Stimulated activated CD8-positive, alpha-beta memory T cell treated with anti-CD3 and anti-CD28 coated beads, Interleukin-15, amount 100 ng/mL, for 24 hours (primary cell): ENCODE measurements around the gene BCKDHA.
A peak's percentile ranks its signal among the peaks of the same experiment; 100 is the strongest.
"Not testable (repeated sequence)": the region's sequence is repeated elsewhere in the genome, so short reads cannot be mapped to it uniquely, and the experiment has no call there.

ENCODE experiments used
- DNase-seq: peaks from one replicate; pipeline ENCODE4 v3.0.0-alpha.2; 2020; ENCODE audit warnings: low read depth

The BCKDHA gene

DNA sequence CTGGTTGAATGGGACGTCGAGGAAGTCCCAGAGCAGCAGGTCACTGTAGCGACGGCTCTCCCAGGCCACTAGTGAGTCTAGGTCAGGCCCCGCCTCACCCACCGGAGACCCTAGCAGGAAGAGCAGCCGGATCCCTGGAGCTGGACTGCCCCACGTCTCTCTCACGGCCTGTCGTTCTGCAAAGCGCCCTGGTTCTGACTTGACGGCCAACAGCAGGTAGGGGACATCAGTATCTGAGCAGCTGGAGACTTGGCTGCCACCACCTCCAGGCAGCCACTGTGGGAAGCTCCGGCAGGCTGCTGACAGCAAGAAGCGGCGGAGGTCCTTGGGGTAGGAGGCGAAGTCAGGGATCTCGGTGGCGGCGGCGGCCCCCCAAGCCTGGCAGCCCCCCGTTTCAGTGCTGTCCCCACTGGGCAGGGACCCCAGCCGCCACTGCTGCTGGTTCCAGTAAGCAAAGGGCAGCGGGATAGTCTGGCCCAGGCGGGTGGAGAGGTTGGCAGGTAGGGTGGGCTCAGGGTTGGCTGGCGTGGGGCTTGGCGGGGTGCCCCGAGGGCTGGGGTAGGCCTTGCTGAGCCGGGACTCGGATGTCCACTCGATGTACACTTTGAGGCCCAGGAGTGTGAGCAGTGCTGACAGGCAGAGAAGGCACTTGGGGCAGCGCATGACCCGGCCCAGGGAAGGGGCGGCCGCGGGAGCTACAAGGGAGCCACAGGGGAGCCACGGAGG is 28.7 kb downstream of the BCKDHA start:
- no peak for DNase-seq

DNA sequence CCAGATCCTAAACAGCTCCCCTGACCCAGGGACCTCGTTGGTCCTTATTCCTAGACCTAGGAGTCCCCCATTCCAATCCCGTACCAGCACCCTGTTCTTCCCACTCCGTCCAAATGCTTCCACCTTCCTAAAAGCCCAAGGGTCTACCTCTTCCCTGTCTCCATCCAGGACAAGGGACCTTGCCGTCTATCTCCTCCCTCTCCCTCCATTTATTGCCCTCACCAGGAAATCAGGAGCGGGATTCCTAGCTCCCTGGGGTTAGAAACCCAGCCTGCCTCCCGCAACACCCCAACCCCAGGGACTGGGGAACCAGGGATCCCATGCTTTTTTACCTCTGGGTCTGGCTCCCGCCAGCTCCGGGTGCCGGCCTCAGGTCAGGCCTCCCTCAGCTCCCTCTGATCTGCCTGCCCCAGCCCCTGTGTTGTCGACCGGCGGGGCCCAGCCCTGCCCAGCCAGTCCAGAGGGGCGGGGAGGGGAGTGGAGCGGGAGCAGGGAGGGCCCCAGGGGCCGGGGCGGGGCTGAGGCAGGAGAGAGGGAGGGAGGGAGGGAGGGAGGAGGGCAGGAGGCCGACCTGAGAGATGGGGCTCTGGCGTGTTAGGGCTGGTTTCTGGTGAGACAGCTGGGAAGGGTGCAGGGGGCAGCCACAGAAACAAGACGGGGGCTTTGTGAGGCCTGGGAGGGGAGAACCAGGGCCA is 29.5 kb downstream of the BCKDHA start, which contains the start of gene B3GNT8:
Gene B3GNT8 (minus strand): TSS at position 423 of the 695 bp plus-strand sequence. CDS start 596 bp downstream, outside the sequence.
- DNase-seq, result peak; percentile 8

DNA sequence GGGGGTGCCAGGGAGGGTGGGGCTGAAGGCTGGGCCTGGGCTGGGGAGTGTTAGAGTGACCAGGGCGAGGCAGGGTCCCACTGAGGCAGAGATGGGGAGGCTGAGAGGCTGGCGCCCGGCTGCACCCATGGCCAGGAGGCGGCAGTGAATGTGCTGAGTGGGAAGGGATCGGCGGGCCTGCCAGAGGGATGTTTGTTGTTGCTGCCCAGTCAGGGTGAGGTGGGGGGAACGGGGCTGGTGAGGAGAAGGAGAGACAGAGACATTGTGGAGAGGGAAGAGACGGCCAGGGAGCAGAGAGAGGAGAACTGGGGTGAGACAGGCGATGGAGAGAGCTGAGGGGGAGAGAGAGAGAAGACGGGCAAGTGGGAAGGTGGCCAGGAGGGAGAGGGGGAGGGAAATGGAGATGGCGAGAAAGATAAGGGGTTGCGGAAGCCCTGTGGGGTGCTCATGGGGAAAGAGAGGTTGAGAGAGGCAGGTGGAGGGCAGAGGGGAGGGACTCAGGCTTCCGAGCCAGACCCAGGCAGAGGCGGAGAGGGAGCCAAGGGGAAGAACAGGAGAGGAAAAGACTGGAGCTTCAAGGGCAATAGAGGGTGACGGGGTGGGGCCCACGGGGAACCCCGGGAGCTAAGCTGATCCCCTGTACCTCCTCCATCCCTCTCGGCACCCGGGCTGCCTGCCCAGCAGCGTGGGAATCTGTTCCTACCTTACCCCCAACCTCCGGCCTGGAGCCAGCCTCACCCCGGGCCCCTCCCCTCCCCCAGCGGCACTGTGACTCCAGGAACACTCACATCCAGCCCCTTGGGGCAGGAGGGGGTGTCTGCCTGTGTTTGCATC is 30.2 kb downstream of the BCKDHA start:
- peak; percentile 13 for DNase-seq

DNA sequence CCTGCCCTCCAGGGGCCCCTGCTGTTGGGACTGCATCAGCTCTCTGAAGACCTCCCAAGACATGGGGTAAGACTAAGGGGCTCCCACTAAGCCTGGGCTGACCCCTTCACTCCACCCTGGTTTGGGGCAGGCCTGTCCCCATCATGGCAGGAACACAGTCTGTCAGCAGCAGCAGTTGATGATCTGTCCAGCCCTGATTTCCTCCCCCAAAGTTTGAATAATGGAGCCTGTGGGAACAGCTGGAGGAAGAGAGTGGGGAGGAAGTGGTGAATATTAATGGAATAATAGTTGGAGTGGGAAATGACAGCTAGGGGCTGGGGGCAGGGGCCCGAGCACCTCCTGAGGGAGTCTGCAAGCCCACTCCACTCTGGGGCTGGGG is 30.9 kb downstream of the BCKDHA start:
- no peak for DNase-seq

DNA sequence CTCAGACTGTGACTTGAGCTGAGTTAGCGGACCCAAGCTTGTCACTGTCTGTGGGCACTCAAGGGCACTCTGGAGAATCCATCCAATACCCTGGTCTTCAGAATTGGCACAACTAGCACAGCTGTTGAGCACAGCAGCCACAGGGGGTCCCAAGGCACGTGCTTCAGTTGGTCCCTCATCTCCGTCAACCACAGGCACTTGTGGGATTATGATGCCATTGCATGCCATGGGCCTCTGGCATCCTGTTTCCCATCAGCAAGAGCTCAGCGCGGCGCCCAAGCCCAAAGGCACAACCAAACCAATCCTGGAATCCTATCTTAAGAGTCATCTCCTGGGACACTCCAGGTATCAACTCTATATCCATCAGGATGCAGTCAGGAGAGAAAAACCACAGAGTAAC is 33.3 kb downstream of the BCKDHA start:
- no peak for DNase-seq

DNA sequence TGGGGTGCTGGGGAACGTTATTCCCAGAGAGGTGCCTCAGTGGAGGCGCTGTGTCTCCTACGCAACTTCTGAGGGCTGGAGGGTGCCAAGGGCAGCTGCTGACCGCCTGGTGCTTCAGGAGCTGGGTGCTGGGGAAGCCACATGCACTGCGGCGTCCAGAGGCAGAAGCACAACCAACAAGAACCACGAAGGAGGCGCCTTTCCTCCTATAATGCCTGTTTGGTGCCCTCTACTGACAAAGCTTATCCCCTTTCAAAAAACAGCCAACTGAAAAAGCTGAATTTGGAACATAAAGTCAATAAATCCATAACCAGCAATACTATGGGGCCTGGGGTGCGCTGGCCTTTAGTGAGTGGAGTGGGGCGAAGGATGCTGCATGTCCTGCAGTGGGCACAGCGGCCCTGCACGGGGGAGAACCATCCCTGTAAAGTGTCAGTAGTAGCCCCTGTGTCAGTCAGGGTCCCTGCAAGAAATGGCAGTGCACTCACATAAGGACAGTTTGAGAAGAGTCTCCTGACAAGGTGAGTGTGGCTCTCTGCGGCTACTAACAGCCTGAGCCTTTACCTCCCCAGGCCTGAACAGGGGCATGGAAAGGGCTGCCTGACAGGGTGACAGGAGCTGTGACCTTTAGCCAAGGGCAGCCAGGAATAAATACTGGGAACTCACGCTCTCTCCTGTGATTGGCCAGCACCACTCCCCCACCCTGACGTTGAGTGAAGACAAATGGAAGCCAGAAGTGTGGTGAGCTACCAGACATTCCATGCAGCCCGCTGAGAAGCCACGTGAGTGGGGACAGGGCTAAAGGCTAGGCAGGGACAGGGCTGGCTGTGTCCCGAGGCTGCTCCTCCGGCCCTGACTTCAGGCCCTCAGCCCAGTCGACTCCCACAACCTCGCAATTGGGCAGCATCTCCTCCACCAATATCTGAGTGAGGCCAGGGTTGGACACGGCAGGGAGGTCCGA is 34.1 kb downstream of the BCKDHA start:
- DNase-seq, result no peak

DNA sequence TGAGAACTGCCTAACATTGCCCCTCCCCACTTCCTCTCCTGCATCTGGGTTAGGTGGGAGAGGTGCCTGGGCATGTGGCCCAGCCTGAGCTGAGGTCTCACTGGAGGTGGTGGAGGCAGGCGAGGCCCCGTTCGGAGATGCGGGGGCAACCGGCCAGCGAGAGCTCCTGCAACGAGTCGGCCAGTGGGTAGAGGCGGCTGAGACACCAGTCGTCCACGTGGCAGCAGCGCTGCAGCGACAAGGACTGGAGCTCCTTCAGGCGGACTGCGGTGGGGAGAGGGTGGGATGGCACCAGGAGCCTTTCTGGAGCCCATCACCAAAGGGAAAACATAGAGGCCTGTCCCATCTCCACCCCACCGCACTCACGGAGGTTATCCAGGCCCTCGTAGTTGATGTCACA is 35.6 kb downstream of the BCKDHA start:
- no peak for DNase-seq

DNA sequence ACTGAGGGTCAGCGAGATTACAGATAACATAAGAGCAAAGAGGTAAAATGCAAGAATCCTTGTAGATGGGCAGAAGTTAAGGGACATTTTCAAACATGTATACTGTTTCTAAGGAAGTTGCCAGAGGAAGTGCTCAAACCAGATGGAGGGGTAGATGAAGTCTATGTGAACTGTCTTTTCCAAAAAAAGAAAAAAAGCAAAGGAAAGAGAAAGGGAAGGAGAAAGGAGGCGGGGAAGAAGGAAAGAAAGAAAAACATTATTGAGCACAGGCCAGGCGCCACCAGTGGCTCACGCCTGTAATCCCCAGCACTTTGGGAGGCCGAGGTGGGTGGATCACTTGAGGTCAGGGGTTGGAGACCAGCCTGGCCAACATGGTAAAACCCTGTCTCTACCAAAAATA is 36.8 kb downstream of the BCKDHA start:
- DNase-seq, result no peak

DNA sequence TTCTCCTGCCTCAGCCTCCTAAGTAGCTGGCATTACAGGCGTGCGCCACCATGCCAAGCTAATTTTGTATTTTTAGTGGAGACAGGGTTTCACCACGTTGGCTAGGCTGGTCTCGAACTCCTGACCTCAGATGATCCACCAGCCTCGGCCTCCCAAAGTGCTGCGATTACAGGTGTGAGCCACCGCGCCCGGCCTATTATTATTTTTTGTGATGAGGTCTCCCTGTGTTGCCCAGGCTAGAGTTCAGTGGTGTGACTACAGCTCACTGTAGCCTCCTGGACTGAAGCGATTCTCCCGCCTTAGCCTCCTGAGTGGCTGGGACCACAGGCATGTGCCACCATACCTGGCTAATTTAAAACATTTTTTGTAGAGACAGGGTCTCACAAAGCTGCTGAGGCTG is 37.8 kb downstream of the BCKDHA start:
- DNase-seq, result not testable (repeated sequence)

DNA sequence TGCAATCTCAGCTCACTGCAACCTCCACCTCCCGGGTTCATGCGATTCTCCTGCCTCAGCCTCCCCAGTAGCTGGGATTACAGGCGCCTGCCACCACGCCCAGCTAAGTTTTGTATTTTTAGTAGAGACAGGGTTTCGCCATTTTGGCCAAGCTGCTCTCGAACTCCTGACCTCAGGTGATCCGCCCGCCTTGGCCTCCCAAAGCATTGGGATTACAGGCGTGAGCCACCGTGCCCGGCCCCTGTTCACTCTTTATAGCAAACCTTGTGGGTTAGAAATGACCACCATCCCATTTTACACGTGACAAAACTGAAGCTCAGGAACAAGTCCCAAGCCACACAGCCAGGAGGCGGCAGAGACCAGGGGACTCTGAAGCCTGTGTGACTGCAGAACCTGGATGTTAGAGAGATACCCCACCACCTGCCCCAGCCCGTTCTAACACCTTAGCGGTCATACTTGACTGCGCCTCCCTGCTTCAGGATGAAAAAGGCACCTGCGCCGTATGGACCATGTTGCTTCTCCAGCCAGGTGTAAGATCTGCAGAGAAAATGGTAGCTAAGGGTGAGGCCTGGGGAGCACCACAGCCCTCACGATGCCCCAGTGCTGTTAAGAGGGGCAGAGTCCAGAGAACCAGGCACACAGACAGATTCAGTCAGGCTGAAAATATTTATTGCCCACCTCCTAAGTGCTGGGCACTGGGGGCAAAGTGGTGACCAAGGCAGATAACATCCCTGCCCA is 38.5 kb downstream of the BCKDHA start:
- no peak for DNase-seq

DNA sequence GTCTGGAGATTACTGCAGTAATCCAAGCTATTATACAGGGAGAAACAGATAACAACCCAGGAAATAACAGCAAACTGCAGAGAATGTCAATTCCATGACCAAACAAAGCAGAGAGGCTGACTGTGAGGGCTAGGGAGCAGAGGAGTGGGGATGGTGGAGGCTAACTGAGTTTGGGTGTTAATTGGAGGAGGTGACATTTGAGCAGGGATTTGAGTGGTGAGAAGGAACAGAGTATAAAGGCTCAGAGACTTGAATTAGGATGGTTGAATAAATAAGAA is 39.0 kb downstream of the BCKDHA start:
- DNase-seq, result no peak

DNA sequence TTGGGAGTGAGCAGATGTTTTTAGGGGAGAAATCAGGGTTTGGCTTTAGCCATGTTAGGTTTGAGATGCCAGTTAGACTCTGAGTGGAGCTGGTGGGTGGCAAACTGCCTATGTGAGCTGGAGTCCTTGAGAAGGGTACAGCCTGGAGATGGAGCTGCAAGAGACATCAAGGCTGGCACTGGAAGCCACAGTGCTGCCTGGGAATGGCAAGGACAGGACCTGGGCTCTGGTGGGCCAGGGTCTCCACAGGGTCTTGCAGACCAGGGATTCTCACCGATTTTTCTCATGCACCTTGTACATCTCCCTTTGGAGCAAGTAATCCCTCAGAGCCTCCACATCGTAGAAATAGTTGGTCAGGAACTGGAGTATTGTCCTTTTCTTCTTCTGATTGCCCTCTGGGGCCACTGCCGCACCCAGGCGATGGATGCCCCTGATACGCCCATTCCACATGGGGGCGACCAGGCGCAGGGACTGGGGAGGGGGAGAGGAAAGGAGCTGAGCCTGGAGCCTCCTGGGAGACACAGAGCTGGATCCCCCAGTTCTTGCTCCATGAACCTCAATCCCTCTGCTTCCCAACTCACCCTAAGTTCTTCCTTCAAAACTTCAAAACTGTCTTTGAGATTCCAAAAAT is 40.4 kb downstream of the BCKDHA start:
- no peak for DNase-seq

DNA sequence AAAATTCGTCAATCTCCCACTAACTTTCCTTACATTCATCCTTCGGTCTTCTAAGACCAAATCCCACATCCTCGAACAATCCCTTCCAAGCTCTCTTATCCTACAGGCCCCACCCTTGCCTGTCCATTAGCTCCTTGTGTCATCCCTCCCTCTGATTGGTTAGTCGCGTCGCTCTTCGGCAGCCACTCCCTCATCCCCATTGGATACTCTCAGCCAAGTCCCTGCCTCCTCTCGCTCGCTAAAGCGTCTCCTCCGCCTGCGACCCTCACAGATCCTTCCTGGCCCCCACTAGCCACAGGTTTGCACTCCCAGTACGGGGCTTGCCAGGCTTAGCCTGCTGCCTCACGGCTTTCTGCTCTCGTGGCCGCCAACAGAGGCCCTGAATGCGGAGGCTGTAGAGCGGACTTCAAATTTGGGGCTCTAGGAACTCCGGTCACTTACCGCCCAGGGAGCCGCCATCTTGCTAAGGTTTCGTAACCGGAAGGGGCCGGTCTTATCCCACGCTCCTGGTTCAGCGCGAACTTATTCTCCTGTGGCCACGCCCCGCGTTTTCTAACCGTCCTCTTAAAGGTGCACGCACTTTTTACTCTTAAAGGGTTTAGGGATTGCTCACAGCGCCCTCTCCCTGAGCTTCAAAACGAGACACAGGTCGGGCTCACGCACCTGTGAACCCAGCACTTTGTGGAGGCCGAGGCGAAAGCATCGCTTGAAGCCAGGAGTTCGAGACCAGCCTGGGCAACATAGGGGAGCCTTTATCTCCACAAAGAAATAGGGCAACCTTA is 42.0 kb downstream of the BCKDHA start, which contains the start of gene DMAC2:
Gene DMAC2 (minus strand): TSS at position 472 of the 782 bp plus-strand sequence. CDS start 13 bp downstream, at position 459.
- peak; percentile 64 for DNase-seq

DNA sequence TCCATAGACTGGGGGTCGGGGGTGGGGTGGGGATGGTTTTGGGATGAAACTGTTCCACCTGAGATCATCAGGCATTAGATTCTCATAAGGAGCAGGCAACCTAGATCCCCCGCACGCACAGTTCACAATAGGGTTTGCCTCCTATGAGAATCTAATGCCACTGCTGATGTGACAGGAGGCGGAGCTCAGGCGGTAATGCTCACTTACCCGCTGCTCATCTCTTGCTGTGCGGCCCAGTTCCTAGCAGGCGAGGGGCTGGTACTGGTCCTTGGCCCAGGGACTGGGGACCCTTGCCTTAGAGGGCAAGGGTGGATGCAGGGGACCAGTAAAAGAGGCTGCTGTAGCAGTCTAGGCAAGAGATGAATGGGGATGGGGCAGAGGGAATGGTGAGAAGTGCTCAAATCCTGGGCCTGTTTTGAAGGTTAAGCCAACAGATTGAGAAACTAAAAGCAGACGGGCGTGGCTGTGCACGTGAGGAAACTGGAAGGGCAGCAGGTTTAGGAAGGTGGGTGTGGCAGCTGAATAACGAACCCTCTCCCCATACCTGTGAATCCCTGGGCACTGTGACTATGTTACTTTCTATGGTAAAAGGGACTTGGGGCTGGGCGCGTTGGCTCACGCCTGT is 43.8 kb downstream of the BCKDHA start:
- no peak for DNase-seq

DNA sequence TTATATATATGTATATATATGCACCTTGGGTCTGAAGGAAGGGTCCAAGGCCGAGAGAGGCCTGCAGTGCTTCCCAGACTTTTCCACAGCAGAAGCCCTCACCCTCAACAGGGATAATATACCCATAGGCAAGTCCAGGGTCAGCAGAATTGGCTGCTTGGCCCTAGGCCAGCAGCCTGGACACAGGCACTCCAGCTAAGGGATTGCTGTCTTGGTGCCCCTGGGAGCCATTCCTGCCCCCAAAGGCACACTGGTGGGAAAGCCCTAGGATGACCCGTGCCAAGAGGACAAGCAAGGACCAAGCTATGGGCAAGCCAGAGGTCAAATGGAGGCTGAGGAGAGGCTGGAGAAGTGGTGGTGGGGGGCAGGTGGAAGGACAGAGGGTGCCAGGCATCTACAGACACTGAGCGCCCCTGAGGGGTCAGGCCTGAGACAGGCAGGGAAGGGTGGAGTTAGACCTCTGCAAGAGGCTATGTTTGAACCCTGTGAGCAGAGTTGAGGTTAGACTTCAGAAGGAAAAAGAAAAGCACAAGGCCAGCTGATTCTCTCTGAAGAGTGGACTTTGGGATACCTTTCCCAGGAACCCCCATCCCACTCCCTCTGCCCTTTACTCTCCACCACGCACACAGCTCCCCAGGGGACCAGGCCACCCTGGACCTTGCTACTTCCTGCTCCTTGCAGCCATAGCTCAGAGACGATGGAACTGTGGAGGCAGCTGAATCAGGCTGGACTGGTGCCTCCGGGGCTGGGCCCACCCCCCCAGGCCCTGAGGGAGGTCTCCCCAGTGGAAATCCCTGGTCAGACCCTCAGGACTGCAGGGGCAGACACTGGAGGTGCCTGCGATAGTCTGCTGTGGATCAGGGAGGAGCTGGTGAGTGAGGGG is 45.1 kb downstream of the BCKDHA start, which contains the start of gene ERICH4:
Gene ERICH4 (plus strand): TSS at position 684 of the 883 bp plus-strand sequence. CDS start 14 bp downstream, at position 698.
- DNase-seq, result no peak

DNA sequence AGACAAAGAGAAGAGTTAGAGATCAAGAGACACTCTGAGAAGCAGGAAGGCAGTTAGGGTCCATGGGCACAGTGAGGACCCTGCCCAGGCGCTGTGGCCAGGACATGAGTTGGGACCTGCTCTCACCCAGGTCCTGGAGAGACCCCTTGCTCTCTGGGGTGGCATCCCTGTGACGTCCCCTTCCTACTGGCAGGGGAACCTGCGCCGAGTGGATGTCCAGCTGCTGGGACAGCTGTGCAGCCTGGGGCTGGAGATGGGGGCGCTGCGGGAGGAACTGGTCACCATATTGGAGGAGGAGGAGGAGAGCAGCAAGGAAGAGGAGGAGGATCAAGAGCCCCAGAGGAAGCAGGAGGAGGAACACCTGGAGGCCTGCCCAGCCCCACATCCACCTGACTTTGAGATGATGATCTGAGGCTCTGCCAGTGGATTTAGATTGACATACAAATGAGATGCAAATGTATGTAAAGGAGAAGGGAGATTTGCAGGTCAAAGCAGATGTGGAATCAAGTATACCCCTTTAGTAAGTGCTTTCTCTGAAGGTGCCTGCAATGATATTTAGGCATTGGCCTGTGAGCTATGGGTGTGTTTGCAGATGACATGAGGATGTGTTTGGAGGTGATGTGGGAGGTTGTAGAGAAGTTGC is 46.3 kb downstream of the BCKDHA start:
- DNase-seq, result no peak

DNA sequence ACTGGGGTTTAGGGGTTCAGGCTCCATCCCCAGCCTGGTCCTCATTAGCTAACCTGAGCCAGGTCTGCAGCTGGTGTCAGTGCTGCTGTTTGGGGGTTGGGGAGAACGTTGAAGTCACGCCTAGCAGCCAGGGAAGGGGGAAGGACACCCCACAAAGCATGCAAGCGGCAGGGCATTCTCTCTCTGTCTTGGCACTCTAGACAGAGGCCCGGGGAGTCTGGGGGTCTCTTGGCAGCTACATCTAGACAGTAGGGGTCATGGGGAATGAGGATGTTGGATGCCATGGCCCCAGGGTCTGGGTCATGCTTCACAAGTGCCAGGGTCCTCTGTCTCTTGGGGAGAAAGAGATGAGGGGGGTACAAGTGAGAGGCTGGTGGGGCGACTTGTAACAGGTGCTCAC is 48.0 kb downstream of the BCKDHA start:
- no peak for DNase-seq
